Measurements from ENCODE around the gene MYLK3.

MYLK3 gene

GRCh38 chr16:46727184-46727583 lies 21.0 kb downstream of the MYLK3 start:
- no peak for DNase-seq

GRCh38 chr16:46721885-46722284 lies 26.3 kb downstream of the MYLK3 start:
- DNase-seq = no peak

- DNase-seq = no peak
Observed at GRCh38 chr16:46720619-46721018, 27.5 kb downstream of the MYLK3 start.

- no peak for DNase-seq
Observed at GRCh38 chr16:46719528-46719927, 28.6 kb downstream of the MYLK3 start.

GRCh38 chr16:46718214-46718613 lies 29.9 kb downstream of the MYLK3 start:
- DNase-seq = no peak

GRCh38 chr16:46717692-46718091 lies 30.5 kb downstream of the MYLK3 start:
- no peak for DNase-seq

- no peak for DNase-seq
Observed at GRCh38 chr16:46715769-46716305, 32.3 kb downstream of the MYLK3 start.

GRCh38 chr16:46714797-46715591 lies 33.1 kb downstream of the MYLK3 start:
- no peak for DNase-seq

- no peak for DNase-seq
Observed at GRCh38 chr16:46713634-46714033, 34.5 kb downstream of the MYLK3 start.

GRCh38 chr16:46712911-46713310 lies 35.2 kb downstream of the MYLK3 start:
- no peak for DNase-seq

GRCh38 chr16:46711106-46712058 lies 36.8 kb downstream of the MYLK3 start:
- DNase-seq = no peak

- DNase-seq = no peak
Observed at GRCh38 chr16:46709469-46710005, 38.6 kb downstream of the MYLK3 start.

- no peak for DNase-seq
Observed at GRCh38 chr16:46706642-46707041, 41.5 kb downstream of the MYLK3 start.

GRCh38 chr16:46702030-46702429 lies 46.1 kb downstream of the MYLK3 start:
- no peak for DNase-seq

GRCh38 chr16:46701615-46702014 lies 46.5 kb downstream of the MYLK3 start:
- DNase-seq = no peak

- no peak for DNase-seq
Observed at GRCh38 chr16:46700048-46700447, 48.1 kb downstream of the MYLK3 start.

- no peak for DNase-seq
Observed at GRCh38 chr16:46696957-46697356, 51.2 kb downstream of the MYLK3 start.

GRCh38 chr16:46695937-46696336 lies 52.2 kb downstream of the MYLK3 start:
- no peak for DNase-seq

- no peak for DNase-seq
Observed at GRCh38 chr16:46693598-46693997, 54.5 kb downstream of the MYLK3 start.

GRCh38 chr16:46691726-46692125 lies 56.4 kb downstream of the MYLK3 start:
- no peak for DNase-seq

- no peak for DNase-seq
Observed at GRCh38 chr16:46690281-46691178, 57.6 kb downstream of the MYLK3 start.
